Retina (tissue), 1 donor: Measurements from ENCODE around the gene BCL3.
"Not testable (repeated sequence)": the region's sequence is repeated elsewhere in the genome, so short reads cannot be mapped to it uniquely, and the experiment has no call there.

Source experiments
- DNase-seq: peaks from one replicate; pipeline ENCODE4 v3.0.0-alpha.2; 2016

BCL3 gene

GRCh38 chr19:44759083-44759804 is 10.7 kb downstream of the BCL3 start:
- DNase-seq = no peak

- DNase-seq = no peak
These were observed 13.5 kb downstream of the BCL3 start for GRCh38 chr19:44762038-44762437.

- DNase-seq = no peak
These were observed 16.8 kb downstream of the BCL3 start for GRCh38 chr19:44765033-44765948.

GRCh38 chr19:44765949-44766335 is 17.4 kb downstream of the BCL3 start:
- DNase-seq = no peak

- no peak for DNase-seq
These were observed 19.0 kb downstream of the BCL3 start for GRCh38 chr19:44767295-44768180.

GRCh38 chr19:44770550-44771257 is 22.2 kb downstream of the BCL3 start:
- peak; percentile 57 for DNase-seq

- not testable (repeated sequence) for DNase-seq
These were observed 23.6 kb downstream of the BCL3 start for GRCh38 chr19:44772144-44772543.

- DNase-seq = no peak
These were observed 24.5 kb downstream of the BCL3 start for GRCh38 chr19:44772959-44773358.

- DNase-seq = no peak
These were observed 27.2 kb downstream of the BCL3 start for GRCh38 chr19:44775676-44776240.

- DNase-seq = no peak
These were observed 28.0 kb downstream of the BCL3 start for GRCh38 chr19:44776402-44777096.

- peak; percentile 28 for DNase-seq
These were observed 29.3 kb downstream of the BCL3 start, which contains the start of gene CBLC for GRCh38 chr19:44777715-44778347. CBLC (plus strand) TSS chr19:44777890; CDS start chr19:44777932, 42 bp downstream.

GRCh38 chr19:44779150-44779549 is 30.6 kb downstream of the BCL3 start:
- no peak for DNase-seq

GRCh38 chr19:44781694-44782093 is 33.2 kb downstream of the BCL3 start:
- not testable (repeated sequence) for DNase-seq

GRCh38 chr19:44782729-44783128 is 34.2 kb downstream of the BCL3 start:
- no peak for DNase-seq

GRCh38 chr19:44783545-44783944 is 35.0 kb downstream of the BCL3 start:
- DNase-seq = no peak

- DNase-seq = no peak
These were observed 36.8 kb downstream of the BCL3 start for GRCh38 chr19:44785271-44785670.

- DNase-seq = no peak
These were observed 37.5 kb downstream of the BCL3 start for GRCh38 chr19:44785993-44786392.

GRCh38 chr19:44788971-44789370 is 40.5 kb downstream of the BCL3 start:
- DNase-seq = no peak

- no peak for DNase-seq
These were observed 41.5 kb downstream of the BCL3 start for GRCh38 chr19:44789943-44790483.

GRCh38 chr19:44792281-44792680 is 43.8 kb downstream of the BCL3 start:
- DNase-seq = no peak
